ENCODE data around the gene GALNT9.
A peak's percentile ranks its signal among the peaks of the same experiment; 100 is the strongest.

The GALNT9 gene

DNA sequence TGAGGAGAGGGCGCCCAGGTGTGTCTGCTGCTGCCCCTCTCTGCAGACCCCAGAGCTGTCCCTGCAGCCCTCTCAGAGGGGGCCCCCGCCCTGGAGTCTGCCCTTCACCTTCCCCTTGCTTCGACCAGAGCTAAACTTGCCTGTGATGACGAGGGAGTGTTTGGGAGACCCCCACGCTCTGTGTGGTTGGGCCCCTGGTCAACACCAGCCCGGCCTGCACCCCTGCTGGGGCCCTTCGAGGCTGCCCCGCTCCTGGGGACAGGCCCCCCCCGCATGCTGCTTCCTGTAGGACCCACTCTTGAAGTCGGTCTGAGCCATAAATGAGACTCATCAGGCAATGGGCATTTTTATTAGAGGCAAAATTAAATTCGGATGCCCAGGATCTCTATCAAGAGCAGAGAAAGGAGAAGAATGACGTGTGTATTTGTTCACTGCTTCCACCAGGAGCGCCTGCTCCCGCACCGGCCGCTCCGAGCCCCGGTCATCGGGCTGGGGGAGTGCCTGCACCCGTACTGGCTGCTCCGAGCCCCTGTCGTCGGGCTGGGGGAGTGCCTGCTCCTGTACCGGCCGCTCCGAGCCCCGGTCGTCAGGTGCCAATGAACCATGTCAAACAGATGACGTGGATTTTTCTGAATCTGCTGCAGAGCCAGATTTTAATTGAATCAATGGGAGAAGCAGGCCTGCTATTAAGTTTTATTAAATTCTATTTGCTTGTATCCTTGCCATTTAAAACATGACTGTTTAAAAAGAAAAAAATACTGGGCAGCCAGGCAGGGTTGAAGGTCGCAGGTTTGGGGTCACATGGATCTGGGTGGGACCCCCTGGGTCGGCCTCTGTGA lies 137.5 kb downstream of the GALNT9 start:
- no peak overlapping the region for H3K4me3 ChIP-seq (replicated peaks in 1 of 2; ENCODE audit: low read depth in 2 of 2, low read length in 2 of 2)
- TF ChIP-seq, protein P1, sequence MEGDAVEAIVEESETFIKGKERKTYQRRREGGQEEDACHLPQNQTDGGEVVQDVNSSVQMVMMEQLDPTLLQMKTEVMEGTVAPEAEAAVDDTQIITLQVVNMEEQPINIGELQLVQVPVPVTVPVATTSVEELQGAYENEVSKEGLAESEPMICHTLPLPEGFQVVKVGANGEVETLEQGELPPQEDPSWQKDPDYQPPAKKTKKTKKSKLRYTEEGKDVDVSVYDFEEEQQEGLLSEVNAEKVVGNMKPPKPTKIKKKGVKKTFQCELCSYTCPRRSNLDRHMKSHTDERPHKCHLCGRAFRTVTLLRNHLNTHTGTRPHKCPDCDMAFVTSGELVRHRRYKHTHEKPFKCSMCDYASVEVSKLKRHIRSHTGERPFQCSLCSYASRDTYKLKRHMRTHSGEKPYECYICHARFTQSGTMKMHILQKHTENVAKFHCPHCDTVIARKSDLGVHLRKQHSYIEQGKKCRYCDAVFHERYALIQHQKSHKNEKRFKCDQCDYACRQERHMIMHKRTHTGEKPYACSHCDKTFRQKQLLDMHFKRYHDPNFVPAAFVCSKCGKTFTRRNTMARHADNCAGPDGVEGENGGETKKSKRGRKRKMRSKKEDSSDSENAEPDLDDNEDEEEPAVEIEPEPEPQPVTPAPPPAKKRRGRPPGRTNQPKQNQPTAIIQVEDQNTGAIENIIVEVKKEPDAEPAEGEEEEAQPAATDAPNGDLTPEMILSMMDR (IDR thresholded peaks at IDR 0.05; ENCODE audit: low read depth, low read length) = no peak
- DNase-seq (ENCODE audit: low read depth in 2 of 2) = no peak

DNA sequence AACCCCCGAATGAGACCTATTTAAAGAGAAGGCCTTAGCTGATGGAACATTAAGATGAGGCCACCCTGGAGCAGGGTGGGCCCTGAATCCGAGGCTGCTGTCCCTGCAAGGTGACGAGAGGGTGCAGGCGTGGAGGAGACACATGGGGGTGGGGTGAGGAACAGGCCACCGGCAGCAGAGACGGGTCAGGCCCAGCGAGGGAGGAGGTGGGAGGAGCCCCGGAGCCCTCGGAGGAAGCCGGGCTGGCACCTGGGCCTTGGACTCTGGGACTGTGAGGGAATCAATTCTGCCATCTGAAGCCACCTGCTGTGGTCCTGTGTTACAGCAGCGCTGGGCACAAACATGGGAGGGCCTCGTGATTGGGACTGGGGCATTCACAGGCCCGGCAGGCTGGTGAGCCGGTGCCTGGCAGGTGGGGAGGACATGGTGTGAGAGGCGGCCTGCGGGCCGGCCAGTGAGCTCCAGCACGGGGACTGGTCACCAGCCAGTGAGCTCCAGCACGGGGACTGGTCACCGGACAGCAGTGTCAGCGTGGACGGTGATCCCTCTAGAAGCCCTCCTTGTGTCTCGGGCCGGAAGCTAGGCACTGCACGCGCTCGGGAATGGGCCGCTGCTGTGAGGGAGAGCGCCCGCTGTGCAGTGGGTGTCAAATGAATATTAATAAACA lies 138.4 kb downstream of the GALNT9 start:
- TF ChIP-seq, protein P1 (IDR thresholded peaks at IDR 0.05; ENCODE audit: low read depth, low read length) = no peak
- H3K4me3 ChIP-seq (replicated peaks in 1 of 2; ENCODE audit: low read depth in 2 of 2, low read length in 2 of 2) = no peak overlapping the region

DNA sequence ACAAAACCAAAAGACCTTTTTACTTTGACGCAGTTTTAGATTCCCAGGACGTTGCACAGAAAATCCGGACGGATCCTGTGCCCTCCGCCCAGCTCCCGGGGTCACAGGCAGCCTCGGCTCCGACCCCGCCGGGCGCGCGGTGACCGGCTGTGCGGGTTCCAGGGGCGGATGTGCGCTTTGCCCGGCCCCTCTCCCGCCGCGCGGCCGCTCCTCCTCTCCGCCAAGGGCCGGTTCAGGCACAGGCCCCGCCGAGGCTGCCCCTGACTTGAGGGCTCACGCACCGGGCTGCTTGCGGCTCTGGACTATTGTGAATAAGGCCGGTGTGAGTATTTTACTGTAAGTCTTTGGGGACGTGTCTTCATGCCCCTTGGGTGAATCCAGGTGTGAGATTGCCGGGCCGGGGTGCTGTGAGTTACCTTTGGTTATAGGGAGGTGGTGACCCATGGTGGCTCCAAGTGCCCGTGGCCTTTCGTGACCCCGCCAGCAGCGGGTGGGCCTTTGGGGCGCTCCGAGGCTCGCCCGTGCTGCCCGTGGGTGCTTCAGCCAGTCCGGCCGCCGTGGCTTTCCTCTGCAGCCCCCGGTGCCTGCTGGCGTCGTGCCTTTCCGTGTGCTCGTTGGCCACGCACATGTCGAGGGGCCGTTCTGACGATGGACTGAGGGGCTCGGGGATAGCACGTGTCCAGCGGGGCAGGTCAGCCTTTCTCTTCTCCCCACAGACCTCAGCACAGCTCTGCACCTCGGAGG lies 139.2 kb downstream of the GALNT9 start:
- H3K4me3 ChIP-seq (replicated peaks in 1 of 2; ENCODE audit: low read depth in 2 of 2, low read length in 2 of 2) = peak overlapping the region; percentile 52 to 58

More for the DNA sequence above, 138.4 kb downstream of the GALNT9 start:
- DNase-seq (ENCODE audit: low read depth in 2 of 2) = no peak

DNA sequence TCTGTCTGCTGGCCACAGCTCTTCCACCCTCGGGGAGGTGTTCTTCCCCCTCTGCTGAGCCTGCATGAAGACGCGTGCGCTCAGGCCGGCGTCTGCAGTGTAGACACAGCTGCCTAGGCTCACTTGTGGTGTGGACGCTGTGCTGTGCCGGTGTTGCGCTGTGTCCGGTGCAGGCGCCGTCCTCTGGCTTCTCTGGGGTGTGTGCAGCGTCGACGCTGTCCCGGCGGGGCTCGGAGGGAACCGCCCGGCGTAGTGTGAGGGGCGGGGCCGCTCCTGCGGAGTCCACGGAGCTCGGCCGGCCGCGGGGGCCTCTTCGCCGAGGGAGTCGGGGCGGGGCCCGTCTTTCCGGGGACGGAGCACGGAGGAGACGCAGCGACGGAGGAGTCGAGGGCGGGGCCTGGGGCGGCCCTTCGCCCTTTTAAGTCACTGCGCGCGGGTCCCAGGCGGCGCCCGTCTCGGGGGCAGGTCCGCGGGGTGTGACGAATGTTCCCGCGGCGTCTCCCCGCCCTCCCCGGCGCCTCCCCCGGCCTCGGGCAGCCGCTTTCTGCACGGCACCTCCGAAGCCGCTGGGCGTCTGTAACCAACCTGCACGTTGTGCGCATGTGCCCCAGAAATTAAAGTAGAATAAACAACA lies 139.9 kb downstream of the GALNT9 start:
- DNase-seq (ENCODE audit: low read depth in 2 of 2) = peak; percentile 90 to 95
- TF ChIP-seq, protein P1 (IDR thresholded peaks at IDR 0.05; ENCODE audit: low read depth, low read length) = no peak
- H3K4me3 ChIP-seq (replicated peaks in 1 of 2; ENCODE audit: low read depth in 2 of 2, low read length in 2 of 2) = peak overlapping the region; percentile 52 to 58

More for the DNA sequence above, 139.2 kb downstream of the GALNT9 start:
- no peak for DNase-seq (ENCODE audit: low read depth in 2 of 2)
- TF ChIP-seq, protein P1 (IDR thresholded peaks at IDR 0.05; ENCODE audit: low read depth, low read length) = no peak

DNA sequence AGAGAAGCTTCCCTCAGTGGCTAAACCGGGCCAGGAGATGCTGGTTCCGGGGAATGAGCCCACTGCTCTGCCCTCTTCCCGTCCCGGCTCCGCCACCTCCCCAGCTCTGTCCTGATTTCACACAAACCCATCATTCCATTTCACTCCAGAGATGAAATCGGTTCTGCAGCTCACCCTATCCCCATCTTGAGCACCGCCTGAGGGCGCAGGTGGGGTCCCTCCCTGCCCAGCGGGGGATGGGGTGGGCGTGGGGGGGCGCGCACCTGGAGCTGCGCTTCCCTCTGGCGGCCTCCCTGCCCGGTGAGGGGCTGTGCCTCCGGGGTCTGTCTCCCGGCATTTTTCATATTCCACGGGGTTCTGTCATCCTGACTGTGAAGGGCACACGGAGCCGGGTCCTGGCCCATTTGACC lies 140.5 kb downstream of the GALNT9 start:
- TF ChIP-seq, protein P1 (IDR thresholded peaks at IDR 0.05; ENCODE audit: low read depth, low read length) = no peak
- H3K4me3 ChIP-seq (replicated peaks in 1 of 2; ENCODE audit: low read depth in 2 of 2, low read length in 2 of 2) = peak overlapping the region; percentile 52 to 58

DNA sequence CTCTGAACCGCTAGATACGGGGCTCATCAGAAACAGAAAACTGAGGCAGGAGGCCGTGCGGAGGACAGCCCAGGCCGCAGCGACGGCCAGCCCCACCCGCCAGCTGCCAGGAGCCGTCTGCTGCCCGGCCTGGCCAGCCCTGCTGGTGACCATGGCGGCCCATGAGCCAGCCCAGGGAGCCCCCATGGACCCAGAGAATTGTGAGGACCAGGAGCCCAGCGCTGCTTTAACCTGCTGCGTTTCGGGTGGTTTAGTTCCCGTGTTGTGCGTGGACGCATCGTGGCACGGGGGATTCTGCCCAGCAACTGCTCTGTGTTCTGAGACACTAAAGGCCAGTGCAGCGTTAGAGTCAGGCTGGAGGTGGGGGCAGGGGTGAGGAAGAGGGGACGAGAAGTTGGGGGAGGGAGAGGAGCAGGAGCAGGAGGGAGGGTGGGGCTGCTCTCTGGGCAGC lies 140.9 kb downstream of the GALNT9 start:
- DNase-seq (ENCODE audit: low read depth in 2 of 2) = no peak

More for the DNA sequence above, 140.5 kb downstream of the GALNT9 start:
- no peak for DNase-seq (ENCODE audit: low read depth in 2 of 2)

More for the DNA sequence above, 140.9 kb downstream of the GALNT9 start:
- no peak overlapping the region for H3K4me3 ChIP-seq (replicated peaks in 1 of 2; ENCODE audit: low read depth in 2 of 2, low read length in 2 of 2)
- TF ChIP-seq, protein P1 (IDR thresholded peaks at IDR 0.05; ENCODE audit: low read depth, low read length) = no peak

All from cardiac fibroblast (primary cell).